ENCODE measurements around the gene FAM222A.
"Not testable (repeated sequence)": the region's sequence is repeated elsewhere in the genome, so short reads cannot be mapped to it uniquely, and the experiment has no call there.

Gene FAM222A

GRCh38 chr12:109693653-109694600 lies 19.7 kb upstream of the FAM222A start:
- no peak for DNase-seq

- DNase-seq = not testable (repeated sequence)
These were observed 19.0 kb upstream of the FAM222A start for GRCh38 chr12:109694629-109695028.

GRCh38 chr12:109695416-109695815 lies 18.2 kb upstream of the FAM222A start:
- DNase-seq = no peak

GRCh38 chr12:109695961-109696461 lies 17.6 kb upstream of the FAM222A start:
- DNase-seq = no peak

GRCh38 chr12:109696485-109697269 lies 16.9 kb upstream of the FAM222A start:
- DNase-seq = no peak

- DNase-seq = no peak
These were observed 16.4 kb upstream of the FAM222A start for GRCh38 chr12:109697270-109697553.

GRCh38 chr12:109697877-109698468 lies 15.7 kb upstream of the FAM222A start:
- DNase-seq = no peak

GRCh38 chr12:109698820-109699219 lies 14.8 kb upstream of the FAM222A start:
- DNase-seq = no peak

GRCh38 chr12:109701064-109701463 lies 12.6 kb upstream of the FAM222A start:
- DNase-seq = no peak

- no peak for DNase-seq
These were observed 11.3 kb upstream of the FAM222A start for GRCh38 chr12:109702111-109702841.

GRCh38 chr12:109703684-109704083 lies 9.9 kb upstream of the FAM222A start:
- no peak for DNase-seq

GRCh38 chr12:109704371-109705098 lies 9.1 kb upstream of the FAM222A start:
- no peak for DNase-seq

- DNase-seq = no peak
These were observed 8.3 kb upstream of the FAM222A start for GRCh38 chr12:109705291-109705690.

- no peak for DNase-seq
These were observed 7.3 kb upstream of the FAM222A start for GRCh38 chr12:109706398-109706746.

GRCh38 chr12:109706747-109707469 lies 6.7 kb upstream of the FAM222A start:
- no peak for DNase-seq

GRCh38 chr12:109707470-109707821 lies 6.2 kb upstream of the FAM222A start:
- no peak for DNase-seq

- DNase-seq = no peak
These were observed 4.7 kb upstream of the FAM222A start for GRCh38 chr12:109708939-109709338.

- DNase-seq = no peak
These were observed 4.1 kb upstream of the FAM222A start for GRCh38 chr12:109709401-109709991.

- no peak for DNase-seq
These were observed 3.3 kb upstream of the FAM222A start for GRCh38 chr12:109710205-109710746.

GRCh38 chr12:109710747-109711595 lies 2.7 kb upstream of the FAM222A start:
- DNase-seq = no peak

Data from 8988T (cell line).